Thoracic aorta (tissue), 2 donors: ENCODE results near the gene XRCC5. TPM values are rescaled to one million over a fixed set of nuclear protein-coding genes. Genes with fewer than 3 reads are reported as not detected.

Experiments
- ATAC-seq: fragments of 150-250 bp; one replicate; pipeline ENCODE4 v1.8.0; 2017; ENCODE audit warnings: low read depth; ENCODE audit not compliant: insufficient number of reproducible peaks, low FRiP score
- DNase-seq: peaks from one replicate; pipeline ENCODE4 v3.0.0-alpha.2; 2020; ENCODE audit warnings: low spot score
- H3K27ac ChIP-seq, 2 donors: fragments of 200-600 bp; sonication (generic); 1 replicate in 1 of 2; 2 replicates in 1 of 2; pipeline ENCODE4 v1.5.1; 2016; ENCODE audit warnings: mild to moderate bottlenecking in 2 of 2, moderate library complexity in 2 of 2
- H3K27me3 ChIP-seq: fragments of 200-600 bp; sonication (generic); replicated peaks from 2 replicates; pipeline ENCODE4 v1.6.0; 2016; ENCODE audit warnings: mild to moderate bottlenecking; ENCODE audit not compliant: insufficient read depth
- H3K36me3 ChIP-seq: fragments of 200-600 bp; sonication (generic); one replicate; pipeline ENCODE4 v1.5.1; 2016
- H3K4me1 ChIP-seq, 2 donors: fragments of 200-600 bp; sonication (generic); 1 replicate in 1 of 2; 2 replicates in 1 of 2; pipeline versions ENCODE4 v1.5.1 to v1.6.0; 2016; ENCODE audit warnings: low read depth in 2 of 2, mild to moderate bottlenecking in 1 of 2; ENCODE audit not compliant: control insufficient read depth in 1 of 2
- H3K4me3 ChIP-seq: fragments of 200-600 bp; sonication (generic); 2 replicates; pipeline ENCODE4 v1.5.1; 2016; ENCODE audit warnings: mild to moderate bottlenecking
- H3K9me3 ChIP-seq: fragments of 200-600 bp; sonication (generic); 2 replicates; pipeline ENCODE4 v1.5.1; 2016
- CTCF ChIP-seq: fragments of 200-600 bp; sonication (generic); IDR thresholded peaks from one replicate; pipeline ENCODE4 v1.5.1; 2019; ENCODE audit warnings: antibody characterized with exemption
- total RNA-seq, 2 donors: library from RNA; depleted of rRNA; stranded (reverse); fragments of >200 nt; gene quantifications; one replicate each; pipeline versions ENCODE4 v1.1.0 to v1.2.3, GENCODE V29; 2016

The XRCC5 gene
- total RNA-seq, 2 donors from 2014 or later, result 137 to 152 TPM

GRCh38 chr2:216126943-216127342 is 17.8 kb downstream of the XRCC5 start:
- peaks cover 53% of the 10 kb centered on the region for H3K36me3 ChIP-seq

GRCh38 chr2:216130346-216130971 is 21.3 kb downstream of the XRCC5 start:
- H3K4me3 ChIP-seq, result no peak overlapping the region
- no peak for TF ChIP-seq CTCF
- ATAC-seq (no peak), DNase-seq (no peak)
- H3K9me3 ChIP-seq, result no peaks in the 10 kb centered on the region
- no peaks in the 10 kb centered on the region for H3K27me3 ChIP-seq
- H3K27ac ChIP-seq, result no peak overlapping the region
- peaks cover 0 to 3% of the 10 kb centered on the region in 2 donors for H3K4me1 ChIP-seq
- peaks cover 70% of the 10 kb centered on the region for H3K36me3 ChIP-seq

More at GRCh38 chr2:216126943-216127342, 17.8 kb downstream of the XRCC5 start:
- Histone ChIP-seq H3K27me3 (no peaks in the 10 kb centered on the region), H3K27ac (no peak overlapping the region), H3K4me1 (peaks cover 0 to 3% of the 10 kb centered on the region in 2 donors), H3K9me3 (no peaks in the 10 kb centered on the region), H3K4me3 (no peak overlapping the region)
- TF ChIP-seq CTCF, result no peak
- DNase-seq (no peak), ATAC-seq (no peak)

GRCh38 chr2:216131175-216131926 is 22.2 kb downstream of the XRCC5 start:
- DNase-seq (no peak), ATAC-seq (no peak)
- peaks cover 64% of the 10 kb centered on the region for H3K36me3 ChIP-seq
- peaks cover 0 to 3% of the 10 kb centered on the region in 2 donors for H3K4me1 ChIP-seq
- no peak overlapping the region for H3K4me3 ChIP-seq
- no peaks in the 10 kb centered on the region for H3K9me3 ChIP-seq
- H3K27me3 ChIP-seq, result no peaks in the 10 kb centered on the region
- TF ChIP-seq CTCF, result no peak
- no peak overlapping the region for H3K27ac ChIP-seq

GRCh38 chr2:216132585-216132984 is 23.4 kb downstream of the XRCC5 start:
- no peak overlapping the region for H3K4me3 ChIP-seq
- DNase-seq (no peak), ATAC-seq (no peak)
- no peaks in the 10 kb centered on the region for H3K9me3 ChIP-seq
- no peak overlapping the region for H3K27ac ChIP-seq
- no peak for TF ChIP-seq CTCF
- peaks cover 0 to 3% of the 10 kb centered on the region in 2 donors for H3K4me1 ChIP-seq
- H3K36me3 ChIP-seq, result peaks cover 68% of the 10 kb centered on the region
- H3K27me3 ChIP-seq, result no peaks in the 10 kb centered on the region

GRCh38 chr2:216133397-216133796 is 24.2 kb downstream of the XRCC5 start:
- Histone ChIP-seq H3K4me1 (peaks cover 0 to 3% of the 10 kb centered on the region in 2 donors), H3K36me3 (peaks cover 70% of the 10 kb centered on the region), H3K4me3 (no peak overlapping the region), H3K27ac (no peak overlapping the region), H3K9me3 (no peaks in the 10 kb centered on the region), H3K27me3 (no peaks in the 10 kb centered on the region)
- DNase-seq (no peak), ATAC-seq (no peak)
- TF ChIP-seq CTCF, result no peak
